Large intestine (tissue), 3 donors: Measurements from ENCODE around the gene PPP1R13B. TPM values are rescaled to one million over a fixed set of nuclear protein-coding genes. Genes with fewer than 3 reads are reported as not detected.
"Not testable (repeated sequence)": the region's sequence is repeated elsewhere in the genome, so short reads cannot be mapped to it uniquely, and the experiment has no call there.

Experiments
- DNase-seq, 2 donors: peaks; one replicate each; pipeline versions ENCODE4 v3.0.0 to v3.0.0-alpha.2; 2013
- H3K27ac ChIP-seq: one replicate; pipeline ENCODE4 v1.5.1; 2013; ENCODE audit warnings: low read length
- H3K27me3 ChIP-seq: 2 replicates; pipeline ENCODE4 v1.6.1; 2013; ENCODE audit warnings: low read length; ENCODE audit not compliant: control insufficient read depth, insufficient read depth
- H3K36me3 ChIP-seq: 2 replicates; pipeline ENCODE4 v1.6.1; 2013; ENCODE audit warnings: low read length; ENCODE audit not compliant: control insufficient read depth, insufficient read depth
- H3K4me1 ChIP-seq: one replicate; pipeline ENCODE4 v1.6.1; 2013; ENCODE audit warnings: low read length; ENCODE audit not compliant: control insufficient read depth, insufficient read depth
- H3K4me3 ChIP-seq: one replicate; pipeline ENCODE4 v1.5.1; 2013; ENCODE audit warnings: low read length
- H3K9me3 ChIP-seq: one replicate; pipeline ENCODE4 v1.6.1; 2013; ENCODE audit warnings: mild to moderate bottlenecking, low read depth, low read length, moderate library complexity; ENCODE audit not compliant: control insufficient read depth
- WGBS: methylation state at CpG from one replicate; pipeline ENCODE4 v1.1.5; 2013; ENCODE audit warnings: low lambda C conversion rate; ENCODE audit not compliant: insufficient coverage; 5-methylcytosine and 5-hydroxymethylcytosine counted together
- polyA plus RNA-seq: library from polyadenylated mRNA; unstranded; fragments of 120-200 nt; gene quantifications from one replicate; pipeline ENCODE4 v1.2.1, GENCODE V29; 2013

Gene PPP1R13B
- polyA plus RNA-seq, 1 donor = 29.7 TPM

GRCh38 chr14:103691655-103692054 lies 155.7 kb downstream of the PPP1R13B start:
- not testable (repeated sequence) for DNase-seq, H3K27ac ChIP-seq, H3K27me3 ChIP-seq, H3K4me3 ChIP-seq, H3K4me1 ChIP-seq, H3K9me3 ChIP-seq
- WGBS = no CpG with 5 or more reads among the region's 5 CpGs
- peaks cover 66% of the 10 kb centered on the region for H3K36me3 ChIP-seq

GRCh38 chr14:103690332-103690731 lies 157.0 kb downstream of the PPP1R13B start:
- H3K36me3 ChIP-seq = peaks cover 72% of the 10 kb centered on the region
- H3K27ac ChIP-seq = no peak overlapping the region
- no CpG with 5 or more reads among the region's 8 CpGs for WGBS

GRCh38 chr14:103688906-103689902 lies 158.2 kb downstream of the PPP1R13B start:
- Histone ChIP-seq H3K27ac (no peak overlapping the region), H3K4me1 (no peaks in the 10 kb centered on the region), H3K9me3 (no peaks in the 10 kb centered on the region), H3K4me3 (no peak overlapping the region), H3K27me3 (no peaks in the 10 kb centered on the region), H3K36me3 (peaks cover 73% of the 10 kb centered on the region)
- no peak for DNase-seq
- WGBS = 82% methylated on average over 7 of the region's 16 CpGs

More at GRCh38 chr14:103690332-103690731, 157.0 kb downstream of the PPP1R13B start:
- no peaks in the 10 kb centered on the region for H3K9me3 ChIP-seq
- H3K27me3 ChIP-seq = no peaks in the 10 kb centered on the region
- no peaks in the 10 kb centered on the region for H3K4me1 ChIP-seq
- no peak for DNase-seq
- no peak overlapping the region for H3K4me3 ChIP-seq

DNA sequence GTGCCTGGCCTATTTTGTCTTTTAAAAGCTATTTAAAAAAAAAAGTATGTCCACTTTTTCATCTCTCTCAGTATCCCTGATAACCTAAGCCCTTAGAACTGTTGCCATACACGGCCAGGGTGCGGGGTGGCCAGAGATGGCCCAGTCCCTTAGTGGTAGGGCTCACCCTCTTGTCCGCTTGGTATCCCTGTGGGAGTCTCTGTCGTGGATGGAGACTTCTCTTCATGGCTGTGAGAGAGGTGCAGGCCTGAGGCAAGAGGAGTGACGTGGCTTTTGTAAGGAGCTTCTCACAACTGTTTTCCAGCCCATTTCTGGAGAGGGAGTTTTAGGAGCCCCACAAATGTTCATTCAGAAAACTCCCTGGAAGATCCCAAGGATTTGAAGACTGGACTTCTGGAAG lies 158.9 kb downstream of the PPP1R13B start:
- Histone ChIP-seq H3K4me3 (no peak overlapping the region), H3K36me3 (peaks cover 72% of the 10 kb centered on the region), H3K9me3 (no peaks in the 10 kb centered on the region), H3K4me1 (no peaks in the 10 kb centered on the region), H3K27ac (no peak overlapping the region), H3K27me3 (no peaks in the 10 kb centered on the region)
- no CpG with 5 or more reads among the region's 5 CpGs for WGBS
- no peak for DNase-seq

DNA sequence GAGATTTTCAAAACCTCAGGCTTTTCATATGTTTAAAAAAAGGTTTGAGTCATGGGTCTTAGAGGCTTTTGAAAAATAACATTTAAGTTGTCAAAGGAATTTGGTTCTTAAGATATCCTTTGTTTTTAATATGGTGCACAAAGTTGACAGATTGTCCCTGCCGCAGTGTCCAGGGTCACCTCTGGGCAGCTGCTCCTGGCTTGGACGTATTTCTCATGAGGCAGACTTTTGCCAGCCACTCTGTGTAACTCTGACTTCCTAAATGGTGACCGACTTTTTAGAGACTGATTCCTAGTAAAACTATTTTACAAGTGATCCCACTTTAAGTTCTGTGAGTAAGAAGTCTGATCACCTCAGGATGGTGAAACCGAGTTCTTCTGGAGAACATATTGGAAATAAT lies 159.7 kb downstream of the PPP1R13B start:
- WGBS = no CpG with 5 or more reads among the region's 4 CpGs

GRCh38 chr14:103686831-103687485 lies 160.4 kb downstream of the PPP1R13B start:
- no peak for DNase-seq
- WGBS = 90% methylated on average over 3 of the region's 19 CpGs
- no peaks in the 10 kb centered on the region for H3K27me3 ChIP-seq
- H3K4me3 ChIP-seq = no peak overlapping the region
- H3K36me3 ChIP-seq = peaks cover 73% of the 10 kb centered on the region
- H3K27ac ChIP-seq = no peak overlapping the region
- H3K4me1 ChIP-seq = no peaks in the 10 kb centered on the region
- no peaks in the 10 kb centered on the region for H3K9me3 ChIP-seq

More for the DNA sequence above, 159.7 kb downstream of the PPP1R13B start:
- Histone ChIP-seq H3K27ac (no peak overlapping the region), H3K4me1 (no peaks in the 10 kb centered on the region), H3K4me3 (no peak overlapping the region), H3K27me3 (no peaks in the 10 kb centered on the region), H3K9me3 (no peaks in the 10 kb centered on the region), H3K36me3 (peaks cover 72% of the 10 kb centered on the region)
- DNase-seq = no peak

GRCh38 chr14:103685276-103686211 lies 161.8 kb downstream of the PPP1R13B start:
- Histone ChIP-seq H3K4me3 (no peak overlapping the region), H3K36me3 (peaks cover 79% of the 10 kb centered on the region), H3K4me1 (no peaks in the 10 kb centered on the region), H3K9me3 (no peaks in the 10 kb centered on the region), H3K27ac (no peak overlapping the region), H3K27me3 (no peaks in the 10 kb centered on the region)
- DNase-seq = no peak
- 97% methylated on average over 6 of the region's 23 CpGs for WGBS

DNA sequence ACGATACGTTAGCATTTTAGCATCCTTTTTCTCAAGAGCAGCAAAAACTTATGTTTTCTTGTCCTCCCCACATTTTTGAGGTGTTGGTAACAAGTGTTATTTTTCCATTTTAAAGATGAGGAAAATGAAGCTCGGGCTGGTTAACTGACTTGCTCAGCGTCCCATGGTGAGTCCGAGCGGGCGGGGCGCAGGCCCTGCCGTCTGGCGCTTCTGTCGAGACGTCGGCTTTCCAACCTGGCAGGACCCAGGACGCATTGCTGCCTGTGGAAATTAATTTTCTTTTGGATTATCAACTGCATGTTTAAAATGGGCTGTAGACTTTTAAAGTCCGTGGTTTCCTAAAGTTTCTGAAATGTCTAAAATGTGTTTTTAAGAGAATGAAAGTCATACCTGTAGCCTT lies 162.5 kb downstream of the PPP1R13B start:
- Histone ChIP-seq H3K9me3 (no peaks in the 10 kb centered on the region), H3K27ac (no peak overlapping the region), H3K27me3 (no peaks in the 10 kb centered on the region), H3K4me1 (no peaks in the 10 kb centered on the region), H3K36me3 (peaks cover 81% of the 10 kb centered on the region), H3K4me3 (no peak overlapping the region)
- DNase-seq = no peak
- WGBS = 94% methylated on average over 7 of the region's 15 CpGs

DNA sequence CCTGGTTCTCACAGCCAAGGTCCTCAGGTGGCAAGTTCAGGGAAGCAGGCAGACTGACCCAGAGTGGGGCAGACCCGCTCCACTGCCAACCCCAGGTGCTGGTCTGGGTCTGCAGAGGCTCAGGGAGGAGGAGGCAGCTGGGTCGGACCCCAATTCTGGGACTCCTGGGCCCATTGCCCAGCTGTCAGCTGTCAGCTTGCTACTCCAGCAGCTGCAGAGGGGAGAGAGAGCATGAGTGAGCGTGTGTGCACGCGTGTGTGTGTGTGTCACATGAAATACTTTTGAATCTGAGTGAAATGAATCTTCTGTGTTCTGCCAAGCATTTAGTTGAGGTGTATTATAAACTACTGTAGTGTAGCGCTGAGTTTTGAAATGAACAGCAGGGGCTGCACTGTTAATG lies 162.9 kb downstream of the PPP1R13B start:
- Histone ChIP-seq H3K27ac (no peak overlapping the region), H3K36me3 (peaks cover 82% of the 10 kb centered on the region), H3K9me3 (no peaks in the 10 kb centered on the region), H3K4me3 (no peak overlapping the region), H3K27me3 (no peaks in the 10 kb centered on the region), H3K4me1 (no peaks in the 10 kb centered on the region)
- WGBS = 100% methylated on average over 1 of the region's 6 CpGs
- no peak for DNase-seq
